GM18870 (cell line): Measurements from ENCODE around the gene RTF1.
"Not testable (repeated sequence)": the region's sequence is repeated elsewhere in the genome, so short reads cannot be mapped to it uniquely, and the experiment has no call there.

Source experiments
- ATAC-seq: cut with Tn5 transposase; IDR thresholded peaks from one replicate; pipeline ENCODE4 v1.9.1; 2021; ENCODE audit warnings: moderate library complexity; ENCODE audit not compliant: unreplicated experiment

RTF1 gene

GRCh38 chr15:41435037-41435786 lies 18.3 kb downstream of the RTF1 start:
- ATAC-seq = no peak

GRCh38 chr15:41437448-41437847 lies 20.6 kb downstream of the RTF1 start:
- ATAC-seq = no peak

- ATAC-seq = no peak
These were observed 21.3 kb downstream of the RTF1 start for GRCh38 chr15:41438206-41438605.

- ATAC-seq = not testable (repeated sequence)
These were observed 21.9 kb downstream of the RTF1 start for GRCh38 chr15:41438745-41439144.

GRCh38 chr15:41443275-41443674 lies 26.4 kb downstream of the RTF1 start:
- ATAC-seq = no peak

GRCh38 chr15:41445399-41445798 lies 28.5 kb downstream of the RTF1 start:
- no peak for ATAC-seq

GRCh38 chr15:41462084-41462795 lies 45.3 kb downstream of the RTF1 start:
- ATAC-seq = no peak

GRCh38 chr15:41464889-41465580 lies 48.1 kb downstream of the RTF1 start:
- ATAC-seq = no peak

GRCh38 chr15:41465822-41466421 lies 49.0 kb downstream of the RTF1 start:
- no peak for ATAC-seq

- no peak for ATAC-seq
These were observed 49.8 kb downstream of the RTF1 start for GRCh38 chr15:41466711-41467110.

- ATAC-seq = not testable (repeated sequence)
These were observed 52.7 kb downstream of the RTF1 start for GRCh38 chr15:41469644-41470043.

GRCh38 chr15:41473418-41473817 lies 56.5 kb downstream of the RTF1 start:
- ATAC-seq = no peak

- ATAC-seq = no peak
These were observed 57.5 kb downstream of the RTF1 start for GRCh38 chr15:41474436-41474835.

GRCh38 chr15:41474941-41475340 lies 58.0 kb downstream of the RTF1 start:
- ATAC-seq = no peak

- ATAC-seq = no peak
These were observed 59.6 kb downstream of the RTF1 start for GRCh38 chr15:41476416-41477048.

GRCh38 chr15:41480396-41481140 lies 63.7 kb downstream of the RTF1 start:
- no peak for ATAC-seq

GRCh38 chr15:41482110-41482877 lies 65.4 kb downstream of the RTF1 start:
- ATAC-seq = no peak

GRCh38 chr15:41483115-41483514 lies 66.2 kb downstream of the RTF1 start:
- no peak for ATAC-seq

- no peak for ATAC-seq
These were observed 66.6 kb downstream of the RTF1 start for GRCh38 chr15:41483519-41483918.
